Endothelial cell of umbilical vein (primary cell): ENCODE measurements around the gene TXNRD1. TPM values are rescaled to one million over a fixed set of nuclear protein-coding genes. Genes with fewer than 3 reads are reported as not detected.

Source experiments
- BruUV-seq: library from RNA; stranded (reverse); fragments of 400-500 nt; replicated peaks from 2 replicates; lab custom pipeline; 2021; lab: Mats Ljungman, UMichigan
- CTCF ChIA-PET: fragments of 300-600, 350-600 bp; sonication (Branson Sonifier 250); formaldehyde crosslinking; loops from one replicate; lab custom pipeline; 2021; ENCODE audit warnings: antibody characterized with exemption, inconsistent platforms; lab: Charles Lee
- POLR2A ChIA-PET: fragments of 300-600, 350-600 bp; sonication (Branson Sonifier 250); formaldehyde crosslinking; loops from one replicate; lab custom pipeline; 2021; ENCODE audit warnings: antibody characterized with exemption, inconsistent platforms; lab: Charles Lee
- DNase-seq: peaks from one replicate; pipeline ENCODE4 v3.0.0-alpha.2; 2011; ENCODE audit warnings: low read depth, low spot score
- FAIRE-seq: peaks from 2 replicates; lab custom pipeline; 2011; peaks lifted over from hg19 to GRCh38; lab: Jason Lieb, UNC
- H2AFZ ChIP-seq: 2 replicates; pipeline ENCODE4 v1.6.0; 2012; ENCODE audit warnings: low read depth, low read length, control low read depth, inconsistent platforms
- H3K27ac ChIP-seq: 2 replicates; pipeline ENCODE4 v1.5.1; 2011; ENCODE audit warnings: low read depth, mild to moderate bottlenecking, control low read depth, low read length, moderate library complexity; ENCODE audit not compliant: insufficient read depth
- H3K27me3 ChIP-seq, 2 experiments: 2 replicates each; pipeline versions ENCODE4 v1.6.0 to v1.6.1; 2011; ENCODE audit warnings: low read length in 2 of 2, mixed read lengths in 1 of 2; ENCODE audit not compliant: control insufficient read depth in 2 of 2, insufficient read depth in 2 of 2
- H3K36me3 ChIP-seq, 2 experiments: 2 replicates in 1 of 2; 3 replicates in 1 of 2; pipeline ENCODE4 v1.5.1; 2011; ENCODE audit warnings: low read length in 2 of 2, mild to moderate bottlenecking in 1 of 2, moderate library complexity in 1 of 2; ENCODE audit not compliant: control insufficient read depth in 2 of 2, insufficient read depth in 2 of 2; ENCODE audit errors: extremely low read depth in 1 of 2
- H3K4me1 ChIP-seq: 3 replicates; pipeline ENCODE4 v1.5.1; 2011; ENCODE audit warnings: mild to moderate bottlenecking, low read length; ENCODE audit not compliant: control insufficient read depth, insufficient read depth; ENCODE audit errors: extremely low read depth
- H3K4me2 ChIP-seq: 2 replicates; pipeline ENCODE4 v1.6.1; 2011; ENCODE audit warnings: low read length, control low read depth, mixed read lengths; ENCODE audit not compliant: insufficient read depth
- H3K4me3 ChIP-seq, 3 experiments: fragments of 200-600 bp in 1 of 3; sonication (generic), shearing (Covaris generic) in 1 of 3; replicated peaks in 1 of 3; 2 replicates each; pipeline ENCODE4 v1.5.1; 2011 to 2016; ENCODE audit warnings: control low read depth in 3 of 3, low read length in 3 of 3, mild to moderate bottlenecking in 2 of 3, inconsistent platforms in 1 of 3, low read depth in 1 of 3, moderate library complexity in 1 of 3; ENCODE audit not compliant: insufficient read depth in 1 of 3
- H3K79me2 ChIP-seq: 2 replicates; pipeline ENCODE4 v1.6.0; 2012; ENCODE audit warnings: low read length, inconsistent platforms; ENCODE audit not compliant: control insufficient read depth, insufficient read depth
- H3K9ac ChIP-seq: replicated peaks from 2 replicates; pipeline ENCODE3; 2011; ENCODE audit warnings: low read length, control low read depth; ENCODE audit not compliant: insufficient read depth; ENCODE audit errors: extremely low read depth
- H3K9me1 ChIP-seq: replicated peaks from 3 replicates; pipeline ENCODE4 v1.6.0; 2011; ENCODE audit warnings: mild to moderate bottlenecking, low read length; ENCODE audit not compliant: control insufficient read depth, insufficient read depth; ENCODE audit errors: extremely low read depth
- H3K9me3 ChIP-seq: replicated peaks from 2 replicates; pipeline ENCODE4 v1.5.1; 2012; ENCODE audit warnings: low read length, inconsistent platforms; ENCODE audit not compliant: control insufficient read depth, insufficient read depth
- H4K20me1 ChIP-seq: replicated peaks from 2 replicates; pipeline ENCODE3; 2011; ENCODE audit warnings: mild to moderate bottlenecking, low read length; ENCODE audit not compliant: control insufficient read depth, insufficient read depth; ENCODE audit errors: extremely low read depth
- EZH2 ChIP-seq: IDR thresholded peaks from 2 replicates; pipeline ENCODE4 v1.6.1; 2012; ENCODE audit warnings: borderline replicate concordance, low read depth, mild to moderate bottlenecking, moderate library complexity, low read length, inconsistent platforms; ENCODE audit not compliant: severe bottlenecking
- FOS ChIP-seq: IDR thresholded peaks from 2 replicates; pipeline ENCODE4 v1.6.1; 2011; ENCODE audit warnings: mild to moderate bottlenecking, low read length, moderate library complexity, borderline replicate concordance; ENCODE audit not compliant: insufficient read depth
- GATA2 ChIP-seq: IDR thresholded peaks from 2 replicates; pipeline ENCODE4 v1.7.0; 2011; ENCODE audit warnings: low read depth, mild to moderate bottlenecking, moderate library complexity, mixed read lengths, low read length; ENCODE audit not compliant: insufficient read length, insufficient read depth
- JUN ChIP-seq: IDR thresholded peaks from 2 replicates; pipeline ENCODE4 v1.6.1; 2011; ENCODE audit warnings: borderline replicate concordance, low read depth; ENCODE audit not compliant: insufficient read length, insufficient read depth
- MYC ChIP-seq: IDR thresholded peaks from one replicate; pipeline ENCODE4 v1.6.1; 2011; ENCODE audit warnings: mild to moderate bottlenecking, low read depth, low read length
- POLR2A ChIP-seq: IDR thresholded peaks from 2 replicates; pipeline ENCODE4 v1.6.1; 2012; ENCODE audit warnings: low read depth, mild to moderate bottlenecking, control low read depth, low read length
- POLR2AphosphoS5 ChIP-seq: IDR thresholded peaks from 2 replicates; pipeline ENCODE4 v1.6.1; 2012; ENCODE audit warnings: low read depth, mild to moderate bottlenecking, control low read depth, low read length, moderate library complexity; ENCODE audit not compliant: insufficient read depth
- dilution Hi-C: fragments of 300-500 bp; cut with MboI; formaldehyde crosslinking; loops from one replicate; pipeline ENCODE4 v1.15.0; 2019; ENCODE audit warnings: low sequenced_read_pairs; ENCODE audit not compliant: extremely low pct_ligation_motif_present
- intact Hi-C: fragments of 100-400 bp; cut with micrococcal nuclease; formaldehyde crosslinking; loops from one replicate; pipeline ENCODE4 v1.10.0; 2022
- polyA plus RNA-seq, 4 experiments: library from polyadenylated mRNA; depleted of rRNA in 3 of 4; stranded (reverse) in 3 of 4; unstranded in 1 of 4; fragments of >200 nt; gene quantifications; 2 replicates each; pipeline versions ENCODE4 v1.2.1 to v1.2.3, GENCODE V29; 2011 to 2012; ENCODE audit warnings: missing spikeins in 1 of 4
- total RNA-seq: library from RNA; stranded (reverse); gene quantifications from 2 replicates; pipeline ENCODE4 v1.2.3, GENCODE V29; 2021
- TF ChIP-seq, protein P1 (sequence below): IDR thresholded peaks from 2 replicates; pipeline ENCODE4 v1.6.1; 2011; ENCODE audit not compliant: insufficient read depth, insufficient read length
- TF ChIP-seq, protein P2 (sequence below), 2 donors: IDR thresholded peaks; 1 replicate in 1 of 2; 2 replicates in 1 of 2; pipeline ENCODE4 v1.5.1; 2011; ENCODE audit warnings: low read length in 2 of 2, mild to moderate bottlenecking in 2 of 2, moderate library complexity in 2 of 2, control low read depth in 1 of 2, inconsistent platforms in 1 of 2, low read depth in 1 of 2; ENCODE audit not compliant: insufficient read depth in 1 of 2; ENCODE audit errors: extremely low read depth in 1 of 2

TXNRD1 gene
- total and polyA plus RNA-seq, 2 donors (not counting 3 experiments of a cell fraction or from before 2014, with no cell fraction given) = 309 to 566 TPM

DNA sequence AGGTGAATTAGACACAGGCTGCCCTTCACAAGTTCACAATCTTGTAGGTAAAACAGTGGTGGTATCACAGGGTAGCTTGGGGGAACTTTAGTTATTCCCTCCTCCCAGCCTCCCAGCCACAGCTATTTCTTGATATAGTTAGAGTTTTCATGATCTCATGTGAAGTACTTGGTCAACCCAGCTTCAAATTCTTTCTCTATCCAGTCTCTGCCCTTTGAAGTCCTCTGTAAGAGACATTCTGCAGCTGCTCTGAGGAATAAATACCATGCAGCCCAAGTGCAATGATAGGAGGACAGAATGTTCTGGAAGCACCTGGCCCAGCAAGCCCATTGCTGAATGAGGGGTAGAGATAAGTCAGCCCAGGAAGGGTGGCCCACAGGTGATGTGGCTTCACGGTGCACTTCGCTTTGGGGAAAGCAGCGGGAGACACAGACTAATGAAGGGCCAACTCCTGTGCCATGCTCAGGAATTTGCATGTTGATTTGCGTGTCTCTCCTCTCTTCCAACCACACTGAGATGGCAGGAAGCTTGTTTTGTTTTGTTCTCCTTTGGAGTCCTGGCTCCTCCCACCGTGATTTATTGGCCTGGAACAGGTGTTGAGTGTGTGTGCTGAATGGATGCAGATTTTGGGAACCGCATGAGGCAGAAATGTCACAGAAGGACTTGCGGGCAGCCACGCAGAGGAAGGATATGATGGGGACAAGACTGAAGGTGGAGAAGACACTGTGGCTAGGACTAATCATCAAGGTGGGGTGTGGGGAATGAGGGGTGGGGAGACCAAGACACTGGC is 8.0 kb upstream of the TXNRD1 start:
- POLR2A ChIA-PET = no interaction called here
- BruUV-seq = no TSS peak
- intact Hi-C loops = loop anchor here (10.0 kb wide), 1 partner anchor 1177 kb away; no protein-coding TSS in a partner anchor

More for the DNA sequence above, 8.0 kb upstream of the TXNRD1 start:
- CTCF ChIA-PET = interaction anchor here (0.6 to 1.7 kb wide), 2 partner anchors 79 to 158 kb away, joined by 3 to 5 read pairs; no protein-coding TSS in a partner anchor
- Histone ChIP-seq H4K20me1 (no peaks in the 10 kb centered on the region), H2AFZ (no peak overlapping the region), H3K36me3 (no peaks in the 10 kb centered on the region), H3K9me3 (no peaks in the 10 kb centered on the region), H3K9me1 (no peaks in the 10 kb centered on the region), H3K4me1 (no peaks in the 10 kb centered on the region), H3K9ac (no peak overlapping the region), H3K27ac (no peak overlapping the region), H3K4me3 (no peak overlapping the region), H3K27me3 (no peaks in the 10 kb centered on the region), H3K4me2 (no peak overlapping the region), H3K79me2 (no peaks in the 10 kb centered on the region)
- no peak for TF ChIP-seq POLR2AphosphoS5
- no peak for TF ChIP-seq POLR2A
- TF ChIP-seq JUN = no peak
- TF ChIP-seq, protein P1, sequence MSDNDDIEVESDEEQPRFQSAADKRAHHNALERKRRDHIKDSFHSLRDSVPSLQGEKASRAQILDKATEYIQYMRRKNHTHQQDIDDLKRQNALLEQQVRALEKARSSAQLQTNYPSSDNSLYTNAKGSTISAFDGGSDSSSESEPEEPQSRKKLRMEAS = no peak
- TF ChIP-seq FOS = no peak
- no peak for TF ChIP-seq MYC
- no peak for TF ChIP-seq GATA2
- TF ChIP-seq, protein P2, sequence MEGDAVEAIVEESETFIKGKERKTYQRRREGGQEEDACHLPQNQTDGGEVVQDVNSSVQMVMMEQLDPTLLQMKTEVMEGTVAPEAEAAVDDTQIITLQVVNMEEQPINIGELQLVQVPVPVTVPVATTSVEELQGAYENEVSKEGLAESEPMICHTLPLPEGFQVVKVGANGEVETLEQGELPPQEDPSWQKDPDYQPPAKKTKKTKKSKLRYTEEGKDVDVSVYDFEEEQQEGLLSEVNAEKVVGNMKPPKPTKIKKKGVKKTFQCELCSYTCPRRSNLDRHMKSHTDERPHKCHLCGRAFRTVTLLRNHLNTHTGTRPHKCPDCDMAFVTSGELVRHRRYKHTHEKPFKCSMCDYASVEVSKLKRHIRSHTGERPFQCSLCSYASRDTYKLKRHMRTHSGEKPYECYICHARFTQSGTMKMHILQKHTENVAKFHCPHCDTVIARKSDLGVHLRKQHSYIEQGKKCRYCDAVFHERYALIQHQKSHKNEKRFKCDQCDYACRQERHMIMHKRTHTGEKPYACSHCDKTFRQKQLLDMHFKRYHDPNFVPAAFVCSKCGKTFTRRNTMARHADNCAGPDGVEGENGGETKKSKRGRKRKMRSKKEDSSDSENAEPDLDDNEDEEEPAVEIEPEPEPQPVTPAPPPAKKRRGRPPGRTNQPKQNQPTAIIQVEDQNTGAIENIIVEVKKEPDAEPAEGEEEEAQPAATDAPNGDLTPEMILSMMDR (IDR thresholded peaks at IDR 0.05; ENCODE audit: extremely low read depth in 1 of 2, insufficient read depth in 1 of 2, low read depth in 1 of 2, low read length in 2 of 2) = no peak
- no peak for TF ChIP-seq EZH2
- FAIRE-seq = no peak
- dilution Hi-C loops = no loop called here
- no peak for DNase-seq
